ENCODE measurements around the gene ARX. TPM values are rescaled to one million over a fixed set of nuclear protein-coding genes. Genes with fewer than 3 reads are reported as not detected.
A peak's percentile ranks its signal among the peaks of the same experiment; 100 is the strongest.

ARX gene
- total RNA-seq = 1.4 TPM
- polyA plus RNA-seq (ENCODE audit: insufficient read depth in 1 of 8, insufficient read length in 8 of 8, low replicate concordance in 1 of 8) = 1 to 10 TPM; 3.8 to 5.9 (median 4.3) TPM
- long read RNA-seq, donor 1 = 0 reads
- long read RNA-seq, donor 2 = 0 reads
- long read RNA-seq, donor 3 = 0 reads
- long read RNA-seq, donor 4 = 0 reads
- long read RNA-seq, donor 5 = 0 reads
- long read RNA-seq, donor 6, partial matches to known transcripts = 5 of 5 reads
- long read RNA-seq, donor 6, other reads (novel, unspliced or antisense) = 0 of 5 reads
- long read RNA-seq, donor 7 = 0 reads
- long read RNA-seq, donor 8 = 0 reads
- long read RNA-seq, donor 9 = 0 reads
- long read RNA-seq, donor 10 = 0 reads
- long read RNA-seq, donor 11 = 0 reads

- H3K4me1 ChIP-seq (ENCODE audit: control insufficient read depth, insufficient read depth, low read length) = peaks cover 20% of the 10 kb centered on the region
- H3K27ac ChIP-seq (ENCODE audit: low read length) = no peak within 1 kb of the TSS
- H3K27me3 ChIP-seq (ENCODE audit: control insufficient read depth, insufficient read depth, low read length) = peaks cover 87% of the 10 kb centered on the region
- H3K36me3 ChIP-seq (ENCODE audit: control insufficient read depth, insufficient read depth, low read length) = no peaks in the 10 kb centered on the region
- 28% methylated on average over 50 of the region's 58 CpGs for WGBS (ENCODE audit: insufficient coverage)
- H3K4me3 ChIP-seq (ENCODE audit: low read length) = peak within 1 kb of the TSS; percentile 26
- DNase-seq = peak; percentile 85
- H3K9me3 ChIP-seq (replicated peaks; ENCODE audit: control insufficient read depth, low read depth, low read length) = no peaks in the 10 kb centered on the region
Observed at GRCh38 chrX:25015486-25016360, at the start of gene ARX. Gene ARX, minus strand, starts transcription at chrX:25015965. Its CDS starts 228 bp downstream, at chrX:25015737.

- Histone ChIP-seq H3K4me3 (ENCODE audit: low read length) (no peak overlapping the region), H3K27ac (ENCODE audit: low read length) (no peak overlapping the region), H3K9me3 (replicated peaks; ENCODE audit: control insufficient read depth, low read depth, low read length) (no peaks in the 10 kb centered on the region), H3K36me3 (ENCODE audit: control insufficient read depth, insufficient read depth, low read length) (no peaks in the 10 kb centered on the region), H3K27me3 (ENCODE audit: control insufficient read depth, insufficient read depth, low read length) (no peaks in the 10 kb centered on the region), H3K4me1 (ENCODE audit: control insufficient read depth, insufficient read depth, low read length) (no peaks in the 10 kb centered on the region)
- 38% methylated on average over 3 of the region's 5 CpGs for WGBS (ENCODE audit: insufficient coverage)
- no peak for DNase-seq
Observed at GRCh38 chrX:25059273-25059672, 43.5 kb upstream of the ARX start.

- Histone ChIP-seq H3K27ac (ENCODE audit: low read length) (no peak overlapping the region), H3K36me3 (ENCODE audit: control insufficient read depth, insufficient read depth, low read length) (no peaks in the 10 kb centered on the region), H3K4me1 (ENCODE audit: control insufficient read depth, insufficient read depth, low read length) (no peaks in the 10 kb centered on the region), H3K27me3 (ENCODE audit: control insufficient read depth, insufficient read depth, low read length) (peaks cover 2% of the 10 kb centered on the region), H3K4me3 (ENCODE audit: low read length) (no peak overlapping the region), H3K9me3 (replicated peaks; ENCODE audit: control insufficient read depth, low read depth, low read length) (no peaks in the 10 kb centered on the region)
- no CpG with 5 or more reads among the region's 4 CpGs for WGBS (ENCODE audit: insufficient coverage)
- DNase-seq = no peak
Observed at GRCh38 chrX:25052798-25053534, 37.2 kb upstream of the ARX start.

- H3K4me3 ChIP-seq (ENCODE audit: low read length) = no peak overlapping the region
- H3K27me3 ChIP-seq (ENCODE audit: control insufficient read depth, insufficient read depth, low read length) = peaks cover 2% of the 10 kb centered on the region
- no peaks in the 10 kb centered on the region for H3K9me3 ChIP-seq (replicated peaks; ENCODE audit: control insufficient read depth, low read depth, low read length)
- H3K36me3 ChIP-seq (ENCODE audit: control insufficient read depth, insufficient read depth, low read length) = no peaks in the 10 kb centered on the region
- DNase-seq = no peak
- no peaks in the 10 kb centered on the region for H3K4me1 ChIP-seq (ENCODE audit: control insufficient read depth, insufficient read depth, low read length)
- WGBS (ENCODE audit: insufficient coverage) = no CpG with 5 or more reads among the region's 1 CpG
- H3K27ac ChIP-seq (ENCODE audit: low read length) = no peak overlapping the region
Observed at GRCh38 chrX:25049971-25050370, 34.2 kb upstream of the ARX start.

- H3K4me3 ChIP-seq (ENCODE audit: low read length) = no peak overlapping the region
- WGBS (ENCODE audit: insufficient coverage) = no CpG with 5 or more reads among the region's 5 CpGs
- peak; percentile 60 for DNase-seq
Observed at GRCh38 chrX:25049357-25049756, 33.6 kb upstream of the ARX start.

GRCh38 chrX:25048178-25048577, 32.4 kb upstream of the ARX start:
- Histone ChIP-seq H3K4me3 (ENCODE audit: low read length) (no peak overlapping the region), H3K9me3 (replicated peaks; ENCODE audit: control insufficient read depth, low read depth, low read length) (no peaks in the 10 kb centered on the region), H3K36me3 (ENCODE audit: control insufficient read depth, insufficient read depth, low read length) (no peaks in the 10 kb centered on the region), H3K4me1 (ENCODE audit: control insufficient read depth, insufficient read depth, low read length) (no peaks in the 10 kb centered on the region), H3K27me3 (ENCODE audit: control insufficient read depth, insufficient read depth, low read length) (peaks cover 4% of the 10 kb centered on the region), H3K27ac (ENCODE audit: low read length) (no peak overlapping the region)
- WGBS (ENCODE audit: insufficient coverage) = 71% methylated on average over 2 of the region's 7 CpGs
- no peak for DNase-seq

More at GRCh38 chrX:25049357-25049756, 33.6 kb upstream of the ARX start:
- Histone ChIP-seq H3K27me3 (ENCODE audit: control insufficient read depth, insufficient read depth, low read length) (peaks cover 2% of the 10 kb centered on the region), H3K27ac (ENCODE audit: low read length) (no peak overlapping the region), H3K36me3 (ENCODE audit: control insufficient read depth, insufficient read depth, low read length) (no peaks in the 10 kb centered on the region), H3K9me3 (replicated peaks; ENCODE audit: control insufficient read depth, low read depth, low read length) (no peaks in the 10 kb centered on the region), H3K4me1 (ENCODE audit: control insufficient read depth, insufficient read depth, low read length) (no peaks in the 10 kb centered on the region)

- H3K36me3 ChIP-seq (ENCODE audit: control insufficient read depth, insufficient read depth, low read length) = no peaks in the 10 kb centered on the region
- WGBS (ENCODE audit: insufficient coverage) = no CpG with 5 or more reads among the region's 1 CpG
- H3K4me1 ChIP-seq (ENCODE audit: control insufficient read depth, insufficient read depth, low read length) = no peaks in the 10 kb centered on the region
- DNase-seq = no peak
- H3K9me3 ChIP-seq (replicated peaks; ENCODE audit: control insufficient read depth, low read depth, low read length) = no peaks in the 10 kb centered on the region
- H3K4me3 ChIP-seq (ENCODE audit: low read length) = no peak overlapping the region
- peaks cover 11% of the 10 kb centered on the region for H3K27me3 ChIP-seq (ENCODE audit: control insufficient read depth, insufficient read depth, low read length)
- no peak overlapping the region for H3K27ac ChIP-seq (ENCODE audit: low read length)
Observed at GRCh38 chrX:25043192-25043591, 27.4 kb upstream of the ARX start.

GRCh38 chrX:25039036-25039435, 23.3 kb upstream of the ARX start:
- Histone ChIP-seq H3K36me3 (ENCODE audit: control insufficient read depth, insufficient read depth, low read length) (no peaks in the 10 kb centered on the region), H3K4me3 (ENCODE audit: low read length) (no peak overlapping the region), H3K9me3 (replicated peaks; ENCODE audit: control insufficient read depth, low read depth, low read length) (no peaks in the 10 kb centered on the region), H3K27ac (ENCODE audit: low read length) (no peak overlapping the region), H3K4me1 (ENCODE audit: control insufficient read depth, insufficient read depth, low read length) (no peaks in the 10 kb centered on the region), H3K27me3 (ENCODE audit: control insufficient read depth, insufficient read depth, low read length) (peaks cover 21% of the 10 kb centered on the region)
- no peak for DNase-seq
- WGBS (ENCODE audit: insufficient coverage) = 90% methylated on average over 5 of the region's 10 CpGs

GRCh38 chrX:25034889-25035288, 19.1 kb upstream of the ARX start:
- 20% methylated on average over 1 of the region's 3 CpGs for WGBS (ENCODE audit: insufficient coverage)
- no peaks in the 10 kb centered on the region for H3K36me3 ChIP-seq (ENCODE audit: control insufficient read depth, insufficient read depth, low read length)

More at GRCh38 chrX:25034889-25035288, 19.1 kb upstream of the ARX start:
- H3K4me1 ChIP-seq (ENCODE audit: control insufficient read depth, insufficient read depth, low read length) = no peaks in the 10 kb centered on the region
- H3K27me3 ChIP-seq (ENCODE audit: control insufficient read depth, insufficient read depth, low read length) = peaks cover 21% of the 10 kb centered on the region
- H3K27ac ChIP-seq (ENCODE audit: low read length) = no peak overlapping the region
- H3K9me3 ChIP-seq (replicated peaks; ENCODE audit: control insufficient read depth, low read depth, low read length) = no peaks in the 10 kb centered on the region
- no peak overlapping the region for H3K4me3 ChIP-seq (ENCODE audit: low read length)
- DNase-seq = no peak
